Panc1 (cell line): ENCODE measurements around the gene WT1. TPM values are rescaled to one million over a fixed set of nuclear protein-coding genes. Genes with fewer than 3 reads are reported as not detected.

Experiments used
- ATAC-seq: fragments of 200-7000 bp; cut with Tn5 transposase; 2 replicates; pipeline ENCODE4 v1.9.1; 2020; ENCODE audit warnings: mild to moderate bottlenecking, moderate library complexity
- BruUV-seq: library from RNA; stranded (reverse); fragments of 400-500 nt; replicated peaks from 2 replicates; lab custom pipeline; 2021; lab: Mats Ljungman, UMichigan
- CTCF ChIA-PET: fragments of 300-600 bp; sonication (Branson Sonifier 250); formaldehyde crosslinking; loops from one replicate; lab custom pipeline; 2022; ENCODE audit warnings: antibody characterized with exemption; lab: Charles Lee
- POLR2A ChIA-PET: fragments of 300-600 bp; sonication (Branson Sonifier 250); formaldehyde crosslinking; loops from one replicate; lab custom pipeline; 2022; ENCODE audit warnings: antibody characterized with exemption; lab: Charles Lee
- DNase-seq: peaks from one replicate; pipeline ENCODE4 v3.0.0-alpha.2; 2010; ENCODE audit warnings: low read depth, low spot score
- H3K27ac ChIP-seq: 2 replicates; pipeline ENCODE4 v1.5.1; 2011; ENCODE audit warnings: mild to moderate bottlenecking, low read length, inconsistent platforms
- H3K27me3 ChIP-seq: fragments of 200-500 bp; sonication (Bioruptor generic); 2 replicates; pipeline ENCODE4 v1.6.0; 2014; ENCODE audit warnings: low read length, inconsistent platforms; ENCODE audit not compliant: control insufficient read depth, insufficient read depth
- H3K36me3 ChIP-seq: fragments of 200-500 bp; sonication (Bioruptor generic); 2 replicates; pipeline ENCODE4 v1.5.1; 2014; ENCODE audit warnings: inconsistent platforms, mild to moderate bottlenecking, low read length, moderate library complexity; ENCODE audit not compliant: control insufficient read depth, insufficient read depth
- H3K4me1 ChIP-seq: 2 replicates; pipeline ENCODE4 v1.5.1; 2011; ENCODE audit warnings: inconsistent platforms, mild to moderate bottlenecking, low read length, moderate library complexity; ENCODE audit not compliant: control insufficient read depth, insufficient read depth
- H3K4me3 ChIP-seq, 2 experiments: 2 replicates each; pipeline ENCODE4 v1.5.1; 2011 to 2012; ENCODE audit warnings: low read depth in 2 of 2, low read length in 2 of 2, mild to moderate bottlenecking in 2 of 2, inconsistent platforms in 1 of 2, moderate library complexity in 1 of 2
- H3K9me3 ChIP-seq: fragments of 200-500 bp; sonication (Bioruptor generic); 2 replicates; pipeline ENCODE4 v1.5.1; 2014; ENCODE audit warnings: low read depth, mild to moderate bottlenecking, inconsistent platforms, low read length, moderate library complexity; ENCODE audit not compliant: control insufficient read depth, insufficient read depth
- POLR2AphosphoS5 ChIP-seq: IDR thresholded peaks from 2 replicates; pipeline ENCODE4 v1.6.1; 2012; ENCODE audit warnings: mild to moderate bottlenecking, low read depth, low read length, moderate library complexity
- SIN3A ChIP-seq: IDR thresholded peaks from 2 replicates; pipeline ENCODE4 v1.6.1; 2012; ENCODE audit warnings: low read depth, mild to moderate bottlenecking, low read length, moderate library complexity, borderline replicate concordance; ENCODE audit not compliant: insufficient read depth
- TCF7L2 ChIP-seq: IDR thresholded peaks from 2 replicates; pipeline ENCODE4 v1.6.1; 2011; ENCODE audit warnings: mild to moderate bottlenecking, low read depth, low read length, inconsistent platforms
- in situ Hi-C: cut with HindIII; loops from 2 replicates; pipeline ENCODE4 v1.10.0; 2016; ENCODE audit warnings: low sequenced_read_pairs, low pct_unique_long_range_greater_than_20kb
- intact Hi-C: fragments of 100-400 bp; cut with micrococcal nuclease; formaldehyde crosslinking; loops from one replicate; pipeline ENCODE4 v1.10.0; 2022; ENCODE audit not compliant: unreplicated experiment
- total RNA-seq: library from RNA; stranded (reverse); gene quantifications from one replicate; pipeline ENCODE4 v1.2.1, GENCODE V29; 2021; ENCODE audit not compliant: unreplicated experiment
- TF ChIP-seq, protein P1 (sequence below), 2 experiments: IDR thresholded peaks; 2 replicates each; pipeline ENCODE4 v1.6.1; 2011 to 2012; ENCODE audit warnings: low read depth in 2 of 2, control low read depth in 1 of 2, low read length in 1 of 2, mild to moderate bottlenecking in 1 of 2, moderate library complexity in 1 of 2; ENCODE audit not compliant: insufficient read depth in 1 of 2
- TF ChIP-seq, protein P2 (sequence below): fragments of 450-650 bp; IDR thresholded peaks from 2 replicates; pipeline ENCODE4 v1.5.1; 2017; ENCODE audit warnings: mild to moderate bottlenecking

The WT1 gene
- total RNA-seq, 1 experiment from 2014 or later, result 15.9 TPM

DNA sequence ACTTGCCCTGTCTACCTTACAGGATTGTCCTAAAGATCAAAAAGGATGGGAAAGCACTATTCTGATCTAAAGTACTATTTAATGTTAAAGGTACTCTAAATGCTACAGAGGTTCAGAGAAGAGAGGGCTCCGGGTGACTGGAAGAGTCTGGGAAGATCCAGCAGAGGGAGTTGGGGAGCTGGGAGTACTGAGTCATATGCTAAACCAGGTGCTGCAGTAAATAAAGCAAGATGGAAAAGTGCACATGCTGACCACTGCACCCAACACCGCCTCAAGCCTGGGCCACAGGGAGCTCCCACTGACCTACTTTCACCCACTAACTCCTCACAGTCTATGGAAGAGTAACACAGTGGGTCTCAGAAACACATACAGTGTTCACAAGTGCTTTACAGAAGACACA, 49.3 kb downstream of the WT1 start:
- Histone ChIP-seq H3K27me3 (no peaks in the 10 kb centered on the region), H3K4me1 (peaks cover 8% of the 10 kb centered on the region), H3K4me3 (no peak overlapping the region), H3K36me3 (no peaks in the 10 kb centered on the region; the same call in 1 of the 2 replicates), H3K9me3 (no peaks in the 10 kb centered on the region), H3K27ac (no peak overlapping the region)
- ChIA-PET POLR2A (interaction anchor here (0.6 kb wide), 1 partner anchor 83 kb away, joined by 3 read pairs; no protein-coding TSS in a partner anchor), CTCF (interaction anchor here (0.9 kb wide), 1 partner anchor 63 kb away, joined by 3 read pairs; no protein-coding TSS in a partner anchor)
- intact Hi-C loops, result no loop called here
- BruUV-seq, result no TSS peak
- ATAC-seq, result peak; percentile 81
- no peak for DNase-seq
- TF ChIP-seq, protein P1, sequence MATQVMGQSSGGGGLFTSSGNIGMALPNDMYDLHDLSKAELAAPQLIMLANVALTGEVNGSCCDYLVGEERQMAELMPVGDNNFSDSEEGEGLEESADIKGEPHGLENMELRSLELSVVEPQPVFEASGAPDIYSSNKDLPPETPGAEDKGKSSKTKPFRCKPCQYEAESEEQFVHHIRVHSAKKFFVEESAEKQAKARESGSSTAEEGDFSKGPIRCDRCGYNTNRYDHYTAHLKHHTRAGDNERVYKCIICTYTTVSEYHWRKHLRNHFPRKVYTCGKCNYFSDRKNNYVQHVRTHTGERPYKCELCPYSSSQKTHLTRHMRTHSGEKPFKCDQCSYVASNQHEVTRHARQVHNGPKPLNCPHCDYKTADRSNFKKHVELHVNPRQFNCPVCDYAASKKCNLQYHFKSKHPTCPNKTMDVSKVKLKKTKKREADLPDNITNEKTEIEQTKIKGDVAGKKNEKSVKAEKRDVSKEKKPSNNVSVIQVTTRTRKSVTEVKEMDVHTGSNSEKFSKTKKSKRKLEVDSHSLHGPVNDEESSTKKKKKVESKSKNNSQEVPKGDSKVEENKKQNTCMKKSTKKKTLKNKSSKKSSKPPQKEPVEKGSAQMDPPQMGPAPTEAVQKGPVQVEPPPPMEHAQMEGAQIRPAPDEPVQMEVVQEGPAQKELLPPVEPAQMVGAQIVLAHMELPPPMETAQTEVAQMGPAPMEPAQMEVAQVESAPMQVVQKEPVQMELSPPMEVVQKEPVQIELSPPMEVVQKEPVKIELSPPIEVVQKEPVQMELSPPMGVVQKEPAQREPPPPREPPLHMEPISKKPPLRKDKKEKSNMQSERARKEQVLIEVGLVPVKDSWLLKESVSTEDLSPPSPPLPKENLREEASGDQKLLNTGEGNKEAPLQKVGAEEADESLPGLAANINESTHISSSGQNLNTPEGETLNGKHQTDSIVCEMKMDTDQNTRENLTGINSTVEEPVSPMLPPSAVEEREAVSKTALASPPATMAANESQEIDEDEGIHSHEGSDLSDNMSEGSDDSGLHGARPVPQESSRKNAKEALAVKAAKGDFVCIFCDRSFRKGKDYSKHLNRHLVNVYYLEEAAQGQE (IDR thresholded peaks at IDR 0.05; ENCODE audit: insufficient read depth in 1 of 2, low read depth in 2 of 2, low read length in 1 of 2), result no peak
- TF ChIP-seq TCF7L2, result no peak
- TF ChIP-seq, protein P2, sequence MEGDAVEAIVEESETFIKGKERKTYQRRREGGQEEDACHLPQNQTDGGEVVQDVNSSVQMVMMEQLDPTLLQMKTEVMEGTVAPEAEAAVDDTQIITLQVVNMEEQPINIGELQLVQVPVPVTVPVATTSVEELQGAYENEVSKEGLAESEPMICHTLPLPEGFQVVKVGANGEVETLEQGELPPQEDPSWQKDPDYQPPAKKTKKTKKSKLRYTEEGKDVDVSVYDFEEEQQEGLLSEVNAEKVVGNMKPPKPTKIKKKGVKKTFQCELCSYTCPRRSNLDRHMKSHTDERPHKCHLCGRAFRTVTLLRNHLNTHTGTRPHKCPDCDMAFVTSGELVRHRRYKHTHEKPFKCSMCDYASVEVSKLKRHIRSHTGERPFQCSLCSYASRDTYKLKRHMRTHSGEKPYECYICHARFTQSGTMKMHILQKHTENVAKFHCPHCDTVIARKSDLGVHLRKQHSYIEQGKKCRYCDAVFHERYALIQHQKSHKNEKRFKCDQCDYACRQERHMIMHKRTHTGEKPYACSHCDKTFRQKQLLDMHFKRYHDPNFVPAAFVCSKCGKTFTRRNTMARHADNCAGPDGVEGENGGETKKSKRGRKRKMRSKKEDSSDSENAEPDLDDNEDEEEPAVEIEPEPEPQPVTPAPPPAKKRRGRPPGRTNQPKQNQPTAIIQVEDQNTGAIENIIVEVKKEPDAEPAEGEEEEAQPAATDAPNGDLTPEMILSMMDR, result peak; percentile 71
- in situ Hi-C loops, result no loop called here

DNA sequence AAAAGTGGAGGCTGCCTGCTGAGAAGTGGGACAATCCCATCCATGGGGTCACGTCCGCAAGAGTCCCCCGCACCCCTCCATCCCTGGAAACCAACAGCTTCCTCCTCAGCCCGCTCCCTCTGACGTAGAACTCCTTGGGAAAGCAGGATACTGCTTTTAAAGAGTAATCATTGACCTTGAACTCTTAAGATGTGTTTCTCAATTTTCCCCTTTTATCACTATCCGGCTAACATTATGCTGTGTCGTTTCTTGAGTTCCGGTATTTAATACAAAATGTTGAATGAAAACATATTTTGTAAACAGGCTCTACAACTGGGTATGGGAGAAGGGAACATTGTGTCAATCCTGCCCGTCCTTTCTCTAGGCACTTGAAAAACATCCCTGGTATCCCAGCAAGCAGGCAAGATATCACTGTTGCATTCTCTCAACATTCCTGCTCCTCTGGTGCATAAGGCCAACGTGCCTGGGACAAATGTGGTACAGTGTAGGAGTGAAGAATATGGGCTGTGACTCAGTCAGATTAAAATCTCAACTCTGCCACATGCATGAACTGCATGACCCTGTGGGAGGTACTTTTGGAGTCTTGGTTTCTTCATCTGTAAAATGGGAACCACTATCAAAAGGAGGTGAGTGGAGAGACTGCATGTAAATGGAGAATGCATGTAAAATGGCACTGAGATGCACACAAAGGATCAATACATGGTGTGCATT, 52.8 kb downstream of the WT1 start:
- Histone ChIP-seq H3K27me3 (no peaks in the 10 kb centered on the region), H3K36me3 (no peaks in the 10 kb centered on the region; the same call in 1 of the 2 replicates), H3K4me3 (no peak overlapping the region), H3K4me1 (peaks cover 8% of the 10 kb centered on the region; the same call in 1 of the 2 replicates), H3K9me3 (no peaks in the 10 kb centered on the region), H3K27ac (no peak overlapping the region)
- intact Hi-C loops (no loop called here), in situ Hi-C loops (no loop called here)
- ChIA-PET CTCF (no interaction called here), POLR2A (no interaction called here)
- DNase-seq (no peak), ATAC-seq (peak; percentile 54)
- TF ChIP-seq, protein P1 (IDR thresholded peaks at IDR 0.05; ENCODE audit: insufficient read depth in 1 of 2, low read depth in 2 of 2, low read length in 1 of 2), result no peak
- no peak for TF ChIP-seq POLR2AphosphoS5
- no peak for TF ChIP-seq TCF7L2
- TF ChIP-seq, protein P2, result no peak
- no peak for TF ChIP-seq SIN3A
- BruUV-seq, result no TSS peak
